Upper lobe of left lung (tissue), 6 donors: ENCODE data around the gene RSBN1L. TPM values are rescaled to one million over a fixed set of nuclear protein-coding genes. Genes with fewer than 3 reads are reported as not detected.

Experiments
- ATAC-seq, 2 donors: fragments of 200-7000 bp; cut with Tn5 transposase; one replicate each; pipeline ENCODE4 v1.9.1; 2022; ENCODE audit warnings: mild to moderate bottlenecking in 2 of 2, moderate library complexity in 2 of 2; ENCODE audit not compliant: low FRiP score in 2 of 2
- DNase-seq, 2 donors: peaks; one replicate each; pipeline ENCODE4 v3.0.0-alpha.2; 2019 to 2020
- H3K27ac ChIP-seq, 4 donors: fragments of 200-600 bp; sonication (generic); one replicate each; pipeline ENCODE4 v1.5.1; 2016 to 2019
- H3K27me3 ChIP-seq, 4 donors: fragments of 200-600 bp; sonication (generic); one replicate each; pipeline ENCODE4 v1.5.1; 2017 to 2019
- H3K36me3 ChIP-seq, 4 donors: fragments of 200-600 bp; sonication (generic); one replicate each; pipeline ENCODE4 v1.5.1; 2016 to 2019
- H3K4me1 ChIP-seq, 4 donors: fragments of 200-600 bp; sonication (generic); one replicate each; pipeline ENCODE4 v1.5.1; 2018 to 2019
- H3K4me3 ChIP-seq, 4 donors: fragments of 200-600 bp; sonication (generic); one replicate each; pipeline ENCODE4 v1.5.1; 2017 to 2019; ENCODE audit warnings: mild to moderate bottlenecking in 2 of 4, moderate library complexity in 1 of 4
- H3K9me3 ChIP-seq, 4 donors: fragments of 200-600 bp; sonication (generic); one replicate each; pipeline ENCODE4 v1.5.1; 2018 to 2019
- CTCF ChIP-seq, 6 experiments: fragments of 450-650 bp in 4 of 6; fragments of 200-600 bp in 2 of 6; sonication (generic) in 2 of 6; IDR thresholded peaks; one replicate each; pipeline ENCODE4 v1.5.1; 2016 to 2019; ENCODE audit warnings: antibody characterized with exemption in 6 of 6
- EP300 ChIP-seq, 4 donors: sonication (generic); formaldehyde crosslinking; IDR thresholded peaks; one replicate each; pipeline ENCODE4 v1.5.1; 2017; ENCODE audit warnings: antibody characterized with exemption in 4 of 4, control low read depth in 2 of 4
- POLR2A ChIP-seq, 4 donors: fragments of 450-650 bp; IDR thresholded peaks; one replicate each; pipeline ENCODE4 v1.5.1; 2016 to 2017; ENCODE audit warnings: antibody characterized with exemption in 4 of 4, mild to moderate bottlenecking in 2 of 4
- POLR2AphosphoS5 ChIP-seq, 2 donors: sonication (generic); formaldehyde crosslinking; IDR thresholded peaks; one replicate each; pipeline ENCODE4 v1.5.1; 2017; ENCODE audit warnings: antibody characterized with exemption in 2 of 2
- WGBS, 2 donors: methylation state at CpG; one replicate each; pipeline ENCODE4 v1.1.5; 2017 to 2018; 5-methylcytosine and 5-hydroxymethylcytosine counted together
- total RNA-seq, 6 donors: library from RNA; depleted of rRNA in 4 of 6; stranded (reverse); fragments of >200 nt in 4 of 6; gene quantifications; one replicate each; pipeline versions ENCODE4 v1.1.0 to v1.2.1, GENCODE V29; 2016 to 2021
- donor health status: DM: no; HTN: no; CAD: no; lungs with moderate emphysema.
- donor health status: DM: no; HTN: yes; CAD: no; lungs with severe emphysema.

RSBN1L gene
- total RNA-seq, 6 donors from 2014 or later = 15.1 to 43.7 (median 20.5) TPM

- ATAC-seq (no peak), DNase-seq (no peak)
- WGBS, 2 donors = 87 to 98% methylated on average over 4 of the region's 4 CpGs
- peaks cover 0 to 15% (median 6%) of the 10 kb centered on the region in 4 donors for H3K36me3 ChIP-seq
- H3K27me3 ChIP-seq = no peaks in the 10 kb centered on the region
- no peak overlapping the region for H3K27ac ChIP-seq
- H3K4me3 ChIP-seq = no peak overlapping the region
- H3K4me1 ChIP-seq = peaks cover 0 to 15% (median 7%) of the 10 kb centered on the region in 4 donors
- no peak for TF ChIP-seq POLR2AphosphoS5 (IDR thresholded peaks at IDR 0.05)
- TF ChIP-seq EP300 (IDR thresholded peaks at IDR 0.05) = no peak
- TF ChIP-seq POLR2A (IDR thresholded peaks at IDR 0.05) = no peak
- no peak for TF ChIP-seq CTCF (IDR thresholded peaks at IDR 0.05)
- H3K9me3 ChIP-seq = no peaks in the 10 kb centered on the region
Measured at GRCh38 chr7:77745746-77746145, 49.5 kb downstream of the RSBN1L start.

GRCh38 chr7:77746164-77746823, 50.0 kb downstream of the RSBN1L start:
- no peaks in the 10 kb centered on the region for H3K9me3 ChIP-seq
- no peaks in the 10 kb centered on the region for H3K27me3 ChIP-seq
- peaks cover 0 to 18% (median 7%) of the 10 kb centered on the region in 4 donors for H3K4me1 ChIP-seq
- ATAC-seq (no peak), DNase-seq (no peak)
- no peak for TF ChIP-seq POLR2A (IDR thresholded peaks at IDR 0.05)
- no peak for TF ChIP-seq POLR2AphosphoS5 (IDR thresholded peaks at IDR 0.05)
- no peak for TF ChIP-seq EP300 (IDR thresholded peaks at IDR 0.05)
- no peak for TF ChIP-seq CTCF (IDR thresholded peaks at IDR 0.05)
- H3K27ac ChIP-seq = no peak overlapping the region
- 97 to 100% methylated on average over 6 of the region's 6 CpGs for WGBS, 2 donors
- peaks cover 0 to 15% (median 6%) of the 10 kb centered on the region in 4 donors for H3K36me3 ChIP-seq
- H3K4me3 ChIP-seq = no peak overlapping the region

GRCh38 chr7:77746824-77747165, 50.5 kb downstream of the RSBN1L start:
- WGBS, 2 donors = 89 to 92% methylated on average over 2 of the region's 2 CpGs
- TF ChIP-seq EP300 (IDR thresholded peaks at IDR 0.05) (no peak), CTCF (IDR thresholded peaks at IDR 0.05) (no peak), POLR2AphosphoS5 (IDR thresholded peaks at IDR 0.05) (no peak), POLR2A (IDR thresholded peaks at IDR 0.05) (no peak)
- ATAC-seq = no peak

GRCh38 chr7:77747178-77747577, 50.9 kb downstream of the RSBN1L start:
- WGBS, 2 donors = 48 to 50% methylated on average over 2 of the region's 2 CpGs

More at GRCh38 chr7:77746824-77747165, 50.5 kb downstream of the RSBN1L start:
- H3K9me3 ChIP-seq = no peaks in the 10 kb centered on the region
- H3K4me1 ChIP-seq = peaks cover 5 to 23% (median 11%) of the 10 kb centered on the region in 4 donors
- H3K36me3 ChIP-seq = peaks cover 0 to 15% (median 6%) of the 10 kb centered on the region in 4 donors
- no peak overlapping the region for H3K27ac ChIP-seq
- H3K4me3 ChIP-seq = no peak overlapping the region
- no peak for DNase-seq
- no peaks in the 10 kb centered on the region for H3K27me3 ChIP-seq

More at GRCh38 chr7:77747178-77747577, 50.9 kb downstream of the RSBN1L start:
- peak in 1 of 2 donors; percentile 14 for ATAC-seq
- TF ChIP-seq POLR2A (IDR thresholded peaks at IDR 0.05) (no peak), POLR2AphosphoS5 (IDR thresholded peaks at IDR 0.05) (no peak), EP300 (IDR thresholded peaks at IDR 0.05) (no peak), CTCF (IDR thresholded peaks at IDR 0.05) (no peak)
- no peak overlapping the region for H3K4me3 ChIP-seq
- peaks cover 8 to 27% (median 13%) of the 10 kb centered on the region in 4 donors for H3K4me1 ChIP-seq
- H3K27me3 ChIP-seq = no peaks in the 10 kb centered on the region
- H3K36me3 ChIP-seq = peaks cover 0 to 15% (median 6%) of the 10 kb centered on the region in 4 donors
- DNase-seq = no peak
- no peaks in the 10 kb centered on the region for H3K9me3 ChIP-seq
- no peak overlapping the region for H3K27ac ChIP-seq
